Fibroblast of villous mesenchyme (primary cell): ENCODE results near the gene CDC42SE2. TPM values are rescaled to one million over a fixed set of nuclear protein-coding genes. Genes with fewer than 3 reads are reported as not detected.

ENCODE experiments used
- DNase-seq: peaks from one replicate; pipeline ENCODE4 v3.0.0-alpha.2; 2010; ENCODE audit warnings: low read depth
- H3K4me3 ChIP-seq: 2 replicates; pipeline ENCODE4 v1.5.1; 2011; ENCODE audit warnings: low read depth, mild to moderate bottlenecking, low read length
- total RNA-seq: library from RNA; depleted of rRNA; stranded (reverse); fragments of >200 nt; gene quantifications from 2 replicates; pipeline ENCODE4 v1.2.3, GENCODE V29; 2012
- TF ChIP-seq, protein P1 (sequence below): IDR thresholded peaks from 2 replicates; pipeline ENCODE4 v1.5.1; 2012; ENCODE audit warnings: low read depth, mild to moderate bottlenecking, low read length; ENCODE audit not compliant: insufficient read depth

The CDC42SE2 gene
- total RNA-seq, 1 donor, result 33.2 TPM

DNA sequence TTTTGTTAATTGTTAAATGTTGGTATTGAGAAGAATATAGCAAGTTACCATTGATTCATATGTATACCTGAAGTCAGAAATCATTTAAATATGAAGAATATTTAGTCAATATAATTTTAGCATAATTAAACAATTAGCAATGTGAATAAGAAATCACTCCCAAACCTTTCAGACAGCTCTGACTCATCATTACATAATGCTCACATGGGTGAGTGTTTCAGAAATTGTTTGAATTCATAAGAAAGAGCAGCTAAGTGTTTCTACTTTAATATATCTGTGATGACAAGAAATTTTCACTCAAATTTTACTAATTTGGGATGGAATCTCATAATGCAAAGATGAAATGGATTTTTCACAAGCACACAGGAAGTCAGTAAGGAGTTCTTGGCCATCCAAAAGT is 42.0 kb upstream of the CDC42SE2 start:
- peak; percentile 39 for DNase-seq
- H3K4me3 ChIP-seq, result no peak overlapping the region
- TF ChIP-seq, protein P1, sequence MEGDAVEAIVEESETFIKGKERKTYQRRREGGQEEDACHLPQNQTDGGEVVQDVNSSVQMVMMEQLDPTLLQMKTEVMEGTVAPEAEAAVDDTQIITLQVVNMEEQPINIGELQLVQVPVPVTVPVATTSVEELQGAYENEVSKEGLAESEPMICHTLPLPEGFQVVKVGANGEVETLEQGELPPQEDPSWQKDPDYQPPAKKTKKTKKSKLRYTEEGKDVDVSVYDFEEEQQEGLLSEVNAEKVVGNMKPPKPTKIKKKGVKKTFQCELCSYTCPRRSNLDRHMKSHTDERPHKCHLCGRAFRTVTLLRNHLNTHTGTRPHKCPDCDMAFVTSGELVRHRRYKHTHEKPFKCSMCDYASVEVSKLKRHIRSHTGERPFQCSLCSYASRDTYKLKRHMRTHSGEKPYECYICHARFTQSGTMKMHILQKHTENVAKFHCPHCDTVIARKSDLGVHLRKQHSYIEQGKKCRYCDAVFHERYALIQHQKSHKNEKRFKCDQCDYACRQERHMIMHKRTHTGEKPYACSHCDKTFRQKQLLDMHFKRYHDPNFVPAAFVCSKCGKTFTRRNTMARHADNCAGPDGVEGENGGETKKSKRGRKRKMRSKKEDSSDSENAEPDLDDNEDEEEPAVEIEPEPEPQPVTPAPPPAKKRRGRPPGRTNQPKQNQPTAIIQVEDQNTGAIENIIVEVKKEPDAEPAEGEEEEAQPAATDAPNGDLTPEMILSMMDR, result no peak

- H3K4me3 ChIP-seq, result no peak overlapping the region
- DNase-seq, result no peak
- TF ChIP-seq, protein P1, result no peak
Measured at GRCh38 chr5:131222731-131223130, 41.1 kb upstream of the CDC42SE2 start.

DNA sequence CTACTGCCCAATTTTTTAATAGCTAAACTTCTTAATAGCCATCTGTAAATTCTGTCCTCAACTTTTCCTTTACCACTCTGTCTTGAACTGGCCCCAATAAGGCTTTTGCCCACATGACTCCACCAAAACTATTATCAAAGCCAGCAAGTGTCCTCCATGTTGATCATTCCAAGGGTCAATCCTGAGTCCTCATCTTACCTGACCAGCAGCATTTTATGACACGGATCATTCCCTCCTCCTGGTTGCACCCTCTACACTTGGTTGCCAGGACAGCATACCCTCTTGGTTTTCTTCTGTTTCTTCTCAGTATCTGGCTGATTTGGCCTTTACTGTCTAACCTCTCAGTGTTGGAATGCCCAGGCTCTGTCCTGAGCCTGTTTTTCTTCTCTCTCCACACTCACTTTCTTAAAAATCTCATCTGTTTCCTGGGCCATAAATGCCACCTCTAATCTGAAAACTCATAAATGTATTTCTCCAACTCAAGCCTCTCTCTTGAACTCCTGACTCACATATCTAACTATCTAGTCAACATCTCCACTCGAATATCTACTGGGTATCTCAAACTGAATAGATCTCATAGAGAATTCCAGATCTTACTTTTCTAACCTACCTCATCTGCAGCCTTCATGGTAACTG is 40.0 kb upstream of the CDC42SE2 start:
- no peak overlapping the region for H3K4me3 ChIP-seq
- TF ChIP-seq, protein P1, result no peak
- no peak for DNase-seq

DNA sequence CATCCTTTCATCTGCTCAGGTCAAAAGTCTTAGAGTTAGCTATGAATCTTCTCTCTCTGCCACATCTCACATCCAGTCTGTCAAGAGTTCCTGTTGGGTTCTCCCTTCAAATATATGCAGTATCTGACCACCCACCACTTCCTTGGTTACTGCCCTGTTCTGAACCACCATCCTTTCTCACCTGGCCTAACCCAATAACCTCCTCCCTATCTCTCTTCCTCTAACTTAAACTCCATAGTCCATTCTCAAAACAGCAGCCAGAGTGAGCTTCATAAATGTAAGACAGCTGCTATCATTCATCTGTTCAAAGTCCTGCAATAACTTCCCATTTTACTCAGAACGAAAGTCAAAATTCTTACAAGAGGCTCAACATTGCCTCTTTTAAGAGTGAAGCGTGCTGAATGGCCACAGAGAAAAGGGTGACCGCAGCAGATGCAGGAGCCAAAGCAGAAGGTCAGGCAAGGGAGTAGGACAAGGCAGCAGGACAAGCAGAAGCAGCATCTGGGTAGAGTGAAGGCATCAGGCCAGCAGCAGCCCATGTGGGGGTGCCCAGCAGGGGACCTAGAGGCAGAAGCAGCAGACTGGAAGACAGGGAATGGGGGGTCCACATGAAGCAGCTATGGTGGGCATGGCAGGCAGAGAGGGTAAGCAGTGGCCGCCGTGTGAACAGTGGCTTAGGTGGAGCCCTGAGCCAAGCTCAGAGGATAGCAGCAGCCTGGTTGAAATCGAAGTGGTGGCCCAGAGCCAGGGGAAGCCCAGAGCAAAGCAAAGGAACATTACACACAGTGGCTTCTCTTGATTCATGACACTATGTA is 39.3 kb upstream of the CDC42SE2 start:
- H3K4me3 ChIP-seq, result no peak overlapping the region
- no peak for DNase-seq
- TF ChIP-seq, protein P1, result no peak

DNA sequence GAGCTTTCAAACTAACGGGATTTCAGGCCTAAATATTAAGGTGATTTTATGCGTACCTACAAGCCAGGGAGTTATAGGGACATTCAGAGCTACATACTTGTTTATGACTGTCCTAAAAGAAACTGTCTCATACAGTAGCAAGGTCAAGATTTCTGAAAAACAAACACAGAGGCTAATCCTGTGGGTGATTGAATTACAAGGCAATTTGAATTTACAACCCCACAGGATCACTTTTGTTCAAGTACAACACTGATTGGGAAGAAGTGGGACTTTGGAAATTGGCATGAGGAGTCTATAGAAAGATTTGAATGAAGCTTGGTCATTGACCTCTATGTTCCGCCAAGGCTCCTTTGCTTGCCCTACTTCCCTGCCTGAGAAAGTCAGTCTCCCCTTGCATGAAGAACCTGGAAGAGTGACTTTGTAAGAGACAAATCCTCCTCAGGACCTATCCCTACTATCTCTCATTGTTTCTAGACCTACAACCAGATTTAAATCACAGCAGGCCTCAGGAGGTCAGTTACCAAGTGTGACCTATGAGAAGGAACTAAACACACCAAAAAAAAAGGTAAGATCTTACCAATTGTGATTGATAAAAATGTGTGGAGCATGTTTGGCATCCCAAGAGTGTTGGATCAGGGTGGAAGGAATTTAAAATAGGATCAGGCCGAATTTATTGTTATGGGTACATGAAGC is 38.4 kb upstream of the CDC42SE2 start:
- TF ChIP-seq, protein P1, result no peak

GRCh38 chr5:131226899-131227298 is 37.0 kb upstream of the CDC42SE2 start:
- TF ChIP-seq, protein P1, result no peak

More for the DNA sequence above, 38.4 kb upstream of the CDC42SE2 start:
- no peak for DNase-seq
- H3K4me3 ChIP-seq, result no peak overlapping the region

More at GRCh38 chr5:131226899-131227298, 37.0 kb upstream of the CDC42SE2 start:
- no peak overlapping the region for H3K4me3 ChIP-seq
- no peak for DNase-seq
